IPS-15b (cell line): ENCODE measurements around the gene GTPBP6.
"Not testable (repeated sequence)": the region's sequence is repeated elsewhere in the genome, so short reads cannot be mapped to it uniquely, and the experiment has no call there.

ENCODE experiments used
- H3K27me3 ChIP-seq: one replicate; pipeline ENCODE4 v1.6.1; 2013; ENCODE audit warnings: low read length; ENCODE audit not compliant: control insufficient read depth, insufficient read depth
- H3K36me3 ChIP-seq: one replicate; pipeline ENCODE4 v1.6.1; 2013; ENCODE audit warnings: low read length; ENCODE audit not compliant: control insufficient read depth, insufficient read depth
- H3K4me1 ChIP-seq: one replicate; pipeline ENCODE4 v1.6.1; 2013; ENCODE audit warnings: mild to moderate bottlenecking, low read length; ENCODE audit not compliant: control insufficient read depth, insufficient read depth
- H3K4me3 ChIP-seq: one replicate; pipeline ENCODE4 v1.5.1; 2013; ENCODE audit warnings: low read depth, low read length
- H3K9ac ChIP-seq: one replicate; pipeline ENCODE4 v1.6.1; 2013; ENCODE audit warnings: low read depth, mild to moderate bottlenecking, low read length
- H3K9me3 ChIP-seq: one replicate; pipeline ENCODE4 v1.6.1; 2013; ENCODE audit warnings: mild to moderate bottlenecking, low read length; ENCODE audit not compliant: control insufficient read depth, insufficient read depth

The GTPBP6 gene

GRCh38 chrX:357035-357692, 38.6 kb upstream of the GTPBP6 start:
- H3K4me1 ChIP-seq = peaks cover 2% of the 10 kb centered on the region
- H3K9ac ChIP-seq = no peak overlapping the region
- H3K4me3 ChIP-seq = no peak overlapping the region
- peaks cover 40% of the 10 kb centered on the region for H3K36me3 ChIP-seq
- H3K27me3 ChIP-seq = no peaks in the 10 kb centered on the region
- no peaks in the 10 kb centered on the region for H3K9me3 ChIP-seq

- Histone ChIP-seq H3K4me1 (peaks cover 2% of the 10 kb centered on the region), H3K9me3 (no peaks in the 10 kb centered on the region), H3K27me3 (no peaks in the 10 kb centered on the region), H3K36me3 (peaks cover 40% of the 10 kb centered on the region), H3K9ac (no peak overlapping the region), H3K4me3 (no peak overlapping the region)
These were observed 37.9 kb upstream of the GTPBP6 start for GRCh38 chrX:356385-357034.

- Histone ChIP-seq H3K4me3 (no peak overlapping the region), H3K4me1 (peaks cover 2% of the 10 kb centered on the region), H3K9me3 (no peaks in the 10 kb centered on the region), H3K36me3 (peaks cover 37% of the 10 kb centered on the region), H3K9ac (no peak overlapping the region), H3K27me3 (no peaks in the 10 kb centered on the region)
These were observed 36.9 kb upstream of the GTPBP6 start for GRCh38 chrX:355329-356050.

- Histone ChIP-seq H3K9me3 (no peaks in the 10 kb centered on the region), H3K36me3 (peaks cover 40% of the 10 kb centered on the region)
These were observed 35.3 kb upstream of the GTPBP6 start for GRCh38 chrX:353566-354535.

GRCh38 chrX:352582-353314, 34.2 kb upstream of the GTPBP6 start:
- Histone ChIP-seq H3K4me3 (no peak overlapping the region), H3K36me3 (peaks cover 32% of the 10 kb centered on the region), H3K4me1 (no peaks in the 10 kb centered on the region), H3K9me3 (no peaks in the 10 kb centered on the region), H3K27me3 (no peaks in the 10 kb centered on the region), H3K9ac (no peak overlapping the region)

More at GRCh38 chrX:353566-354535, 35.3 kb upstream of the GTPBP6 start:
- no peak overlapping the region for H3K9ac ChIP-seq
- H3K4me3 ChIP-seq = no peak overlapping the region
- H3K27me3 ChIP-seq = no peaks in the 10 kb centered on the region
- no peaks in the 10 kb centered on the region for H3K4me1 ChIP-seq

- H3K9me3 ChIP-seq = no peaks in the 10 kb centered on the region
- H3K4me1 ChIP-seq = no peaks in the 10 kb centered on the region
- H3K9ac ChIP-seq = no peak overlapping the region
- no peak overlapping the region for H3K4me3 ChIP-seq
- no peaks in the 10 kb centered on the region for H3K27me3 ChIP-seq
- H3K36me3 ChIP-seq = peaks cover 34% of the 10 kb centered on the region
These were observed 33.6 kb upstream of the GTPBP6 start for GRCh38 chrX:352181-352580.

- Histone ChIP-seq H3K9me3 (no peaks in the 10 kb centered on the region), H3K36me3 (peaks cover 35% of the 10 kb centered on the region), H3K4me3 (no peak overlapping the region), H3K4me1 (no peaks in the 10 kb centered on the region), H3K9ac (no peak overlapping the region), H3K27me3 (no peaks in the 10 kb centered on the region)
These were observed 33.1 kb upstream of the GTPBP6 start for GRCh38 chrX:351736-352135.

GRCh38 chrX:351324-351641, 32.7 kb upstream of the GTPBP6 start:
- peaks cover 39% of the 10 kb centered on the region for H3K36me3 ChIP-seq
- H3K9me3 ChIP-seq, H3K9ac ChIP-seq, H3K4me1 ChIP-seq, H3K27me3 ChIP-seq, H3K4me3 ChIP-seq: not testable (repeated sequence)

GRCh38 chrX:350534-351323, 32.1 kb upstream of the GTPBP6 start:
- H3K4me3 ChIP-seq = no peak overlapping the region
- no peaks in the 10 kb centered on the region for H3K27me3 ChIP-seq
- H3K9me3 ChIP-seq = no peaks in the 10 kb centered on the region
- no peaks in the 10 kb centered on the region for H3K4me1 ChIP-seq
- H3K9ac ChIP-seq = no peak overlapping the region
- H3K36me3 ChIP-seq = peaks cover 39% of the 10 kb centered on the region

- Histone ChIP-seq H3K4me1 (no peaks in the 10 kb centered on the region), H3K27me3 (no peaks in the 10 kb centered on the region), H3K36me3 (peaks cover 39% of the 10 kb centered on the region), H3K4me3 (no peak overlapping the region), H3K9me3 (no peaks in the 10 kb centered on the region), H3K9ac (no peak overlapping the region)
These were observed 31.5 kb upstream of the GTPBP6 start for GRCh38 chrX:350148-350533.
